ENCODE results near the gene SENP3.

The SENP3 gene

DNA sequence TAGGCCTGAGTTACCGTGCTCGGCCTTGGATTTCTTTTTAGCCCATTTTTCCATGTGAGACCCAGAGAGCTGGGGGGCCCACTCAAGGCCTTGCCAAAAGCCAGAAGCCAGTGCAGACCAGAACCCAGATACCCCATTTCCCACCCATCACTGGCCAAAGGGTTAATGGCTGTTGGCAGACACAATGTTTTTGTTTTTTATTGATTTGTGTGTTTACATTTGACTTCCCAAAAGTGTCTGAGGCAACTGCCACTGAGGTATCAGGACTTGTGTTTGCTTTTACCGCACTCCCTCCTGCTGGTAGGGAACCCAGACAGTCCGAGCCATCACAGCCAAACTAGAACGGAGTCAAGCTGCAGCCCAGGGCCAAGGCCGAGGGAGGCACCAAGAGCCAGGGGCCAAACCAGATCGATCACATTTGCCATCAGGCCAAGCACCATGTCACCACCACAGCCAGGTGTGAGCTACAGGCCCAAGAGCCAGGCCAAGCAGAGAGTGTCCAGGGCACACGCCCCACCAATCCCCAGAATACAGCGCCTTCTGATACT, 20.6 kb upstream of the SENP3 start:
- peaks cover 11% of the 10 kb centered on the region for H3K9me3 ChIP-seq (ENCODE audit: control insufficient read depth, insufficient read depth, low read depth, low read length)

DNA sequence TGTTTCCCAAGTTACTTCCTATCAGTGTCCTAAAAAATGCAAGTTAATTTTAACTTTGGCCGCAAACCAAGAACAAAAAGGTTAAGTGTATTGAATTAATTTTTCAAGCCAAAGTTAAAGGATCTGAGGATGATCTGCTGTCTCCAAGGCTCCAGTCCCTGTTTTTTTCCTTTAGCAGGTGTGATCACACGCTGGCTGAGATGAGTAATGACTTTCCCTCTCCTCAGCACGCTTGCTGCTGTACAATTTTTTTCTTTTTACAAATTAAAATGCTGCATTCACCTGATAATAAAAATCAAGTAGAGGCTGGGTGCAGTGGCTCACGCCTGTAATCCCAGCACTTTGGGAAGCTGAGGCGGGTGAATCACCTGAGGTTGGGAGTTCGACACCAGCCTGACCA, 16.8 kb upstream of the SENP3 start:
- H3K4me1 ChIP-seq (ENCODE audit: control insufficient read depth, insufficient read depth, low read length), result peaks cover 6% of the 10 kb centered on the region; the same call in 1 of the 2 replicates
- H3K27me3 ChIP-seq (ENCODE audit: control insufficient read depth, insufficient read depth, low read length), result peaks cover 13% of the 10 kb centered on the region; the same call in 1 of the 2 replicates
- no peak overlapping the region for H3K27ac ChIP-seq (ENCODE audit: low read depth, low read length)
- no peaks in the 10 kb centered on the region for H3K36me3 ChIP-seq (ENCODE audit: control insufficient read depth, insufficient read depth, low read length)
- H3K4me3 ChIP-seq (ENCODE audit: low read depth, low read length), result no peak overlapping the region
- no peaks in the 10 kb centered on the region for H3K9me3 ChIP-seq (ENCODE audit: control insufficient read depth, insufficient read depth, low read depth, low read length)
- H3K9ac ChIP-seq (ENCODE audit: low read length), result no peak overlapping the region

More for the DNA sequence above, 20.6 kb upstream of the SENP3 start:
- H3K27ac ChIP-seq (ENCODE audit: low read depth, low read length), result no peak overlapping the region
- H3K9ac ChIP-seq (ENCODE audit: low read length), result no peak overlapping the region
- no peaks in the 10 kb centered on the region for H3K36me3 ChIP-seq (ENCODE audit: control insufficient read depth, insufficient read depth, low read length)
- H3K4me1 ChIP-seq (ENCODE audit: control insufficient read depth, insufficient read depth, low read length), result no peaks in the 10 kb centered on the region
- no peak overlapping the region for H3K4me3 ChIP-seq (ENCODE audit: low read depth, low read length)
- peaks cover 13% of the 10 kb centered on the region; the same call in 1 of the 2 replicates for H3K27me3 ChIP-seq (ENCODE audit: control insufficient read depth, insufficient read depth, low read length)

DNA sequence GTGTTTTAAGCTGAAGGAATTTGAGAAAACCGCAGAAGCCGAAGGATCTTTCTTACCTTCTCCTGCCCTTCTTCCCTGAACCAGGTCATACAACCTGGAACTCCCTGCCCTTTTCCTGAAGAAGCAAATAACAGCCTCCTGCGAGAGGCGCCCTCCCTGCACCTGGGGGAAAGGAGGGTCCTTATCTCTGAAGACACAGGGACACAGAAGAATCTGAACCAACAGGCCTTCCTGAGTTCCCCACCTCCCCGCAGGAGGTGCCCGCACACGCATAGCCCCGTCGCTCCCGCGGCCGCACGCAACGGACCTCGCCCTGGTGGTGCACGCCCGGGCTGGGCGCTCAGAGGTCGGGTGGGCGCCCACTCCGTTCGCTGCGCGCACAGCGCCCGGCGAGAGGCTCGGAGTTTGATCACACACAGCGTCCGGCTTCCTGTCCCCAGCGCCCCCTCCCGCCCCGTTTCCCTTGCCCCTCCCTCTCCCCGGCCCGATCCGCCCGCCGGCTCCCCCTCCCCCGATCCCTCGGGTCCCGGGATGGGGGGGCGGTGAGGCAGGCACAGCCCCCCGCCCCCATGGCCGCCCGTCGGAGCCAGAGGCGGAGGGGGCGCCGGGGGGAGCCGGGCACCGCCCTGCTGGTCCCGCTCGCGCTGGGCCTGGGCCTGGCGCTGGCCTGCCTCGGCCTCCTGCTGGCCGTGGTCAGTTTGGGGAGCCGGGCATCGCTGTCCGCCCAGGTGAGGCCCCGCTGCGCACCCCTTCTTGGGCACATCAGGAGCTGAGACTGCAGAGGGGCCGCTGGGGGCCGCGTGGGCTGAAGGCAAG, 12.9 kb upstream of the SENP3 start, which contains the start of gene TNFSF12:
Gene TNFSF12 (plus strand): TSS at position 474 of the 816 bp plus-strand sequence. CDS start 96 bp downstream, at position 570.
- Histone ChIP-seq H3K27me3 (ENCODE audit: control insufficient read depth, insufficient read depth, low read length) (no peaks in the 10 kb centered on the region), H3K27ac (ENCODE audit: low read depth, low read length) (no peak within 1 kb of the TSS), H3K9ac (ENCODE audit: low read length) (peak within 1 kb of the TSS; percentile 44), H3K4me1 (ENCODE audit: control insufficient read depth, insufficient read depth, low read length) (peaks cover 6% of the 10 kb centered on the region; the same call in 1 of the 2 replicates), H3K4me3 (ENCODE audit: low read depth, low read length) (peak within 1 kb of the TSS; percentile 85), H3K9me3 (ENCODE audit: control insufficient read depth, insufficient read depth, low read depth, low read length) (no peaks in the 10 kb centered on the region), H3K36me3 (ENCODE audit: control insufficient read depth, insufficient read depth, low read length) (no peaks in the 10 kb centered on the region)

GRCh38 chr17:7549401-7550055, 12.2 kb upstream of the SENP3 start:
- Histone ChIP-seq H3K27ac (ENCODE audit: low read depth, low read length) (no peak overlapping the region), H3K4me3 (ENCODE audit: low read depth, low read length) (peak overlapping the region; percentile 85), H3K9me3 (ENCODE audit: control insufficient read depth, insufficient read depth, low read depth, low read length) (no peaks in the 10 kb centered on the region), H3K27me3 (ENCODE audit: control insufficient read depth, insufficient read depth, low read length) (no peaks in the 10 kb centered on the region), H3K36me3 (ENCODE audit: control insufficient read depth, insufficient read depth, low read length) (no peaks in the 10 kb centered on the region), H3K9ac (ENCODE audit: low read length) (no peak overlapping the region), H3K4me1 (ENCODE audit: control insufficient read depth, insufficient read depth, low read length) (peaks cover 6% of the 10 kb centered on the region; the same call in 1 of the 2 replicates)

- H3K36me3 ChIP-seq (ENCODE audit: control insufficient read depth, insufficient read depth, low read length), result no peaks in the 10 kb centered on the region
- H3K4me1 ChIP-seq (ENCODE audit: control insufficient read depth, insufficient read depth, low read length), result peaks cover 6% of the 10 kb centered on the region; the same call in 1 of the 2 replicates
- H3K9me3 ChIP-seq (ENCODE audit: control insufficient read depth, insufficient read depth, low read depth, low read length), result no peaks in the 10 kb centered on the region
- no peak overlapping the region for H3K9ac ChIP-seq (ENCODE audit: low read length)
- H3K4me3 ChIP-seq (ENCODE audit: low read depth, low read length), result no peak overlapping the region
- no peak overlapping the region for H3K27ac ChIP-seq (ENCODE audit: low read depth, low read length)
- no peaks in the 10 kb centered on the region for H3K27me3 ChIP-seq (ENCODE audit: control insufficient read depth, insufficient read depth, low read length)
Observed at GRCh38 chr17:7550344-7550743, 11.4 kb upstream of the SENP3 start.

DNA sequence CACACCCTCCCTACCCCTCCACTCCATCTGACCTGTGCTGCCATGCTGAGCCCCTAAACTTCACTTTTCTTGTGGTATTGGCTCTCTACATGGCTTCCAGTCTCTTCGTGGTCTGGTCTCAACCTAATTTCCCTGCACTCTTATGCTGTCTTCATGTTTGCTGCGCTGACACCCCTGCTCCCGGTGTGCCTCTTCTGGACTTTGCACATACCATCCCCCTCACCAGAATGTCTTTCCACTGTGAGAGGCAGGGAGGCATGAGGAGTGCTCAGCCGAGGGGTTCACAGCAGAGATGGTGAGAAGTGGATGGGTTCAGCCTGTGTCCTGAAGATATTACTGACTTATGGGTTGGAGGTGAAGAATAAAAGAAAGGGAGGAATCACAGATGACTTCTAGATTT, 10.3 kb upstream of the SENP3 start:
- no peaks in the 10 kb centered on the region for H3K36me3 ChIP-seq (ENCODE audit: control insufficient read depth, insufficient read depth, low read length)
- peaks cover 6% of the 10 kb centered on the region; the same call in 1 of the 2 replicates for H3K4me1 ChIP-seq (ENCODE audit: control insufficient read depth, insufficient read depth, low read length)
- no peaks in the 10 kb centered on the region for H3K27me3 ChIP-seq (ENCODE audit: control insufficient read depth, insufficient read depth, low read length)
- H3K4me3 ChIP-seq (ENCODE audit: low read depth, low read length), result no peak overlapping the region
- no peaks in the 10 kb centered on the region for H3K9me3 ChIP-seq (ENCODE audit: control insufficient read depth, insufficient read depth, low read depth, low read length)
- H3K9ac ChIP-seq (ENCODE audit: low read length), result no peak overlapping the region
- H3K27ac ChIP-seq (ENCODE audit: low read depth, low read length), result no peak overlapping the region

DNA sequence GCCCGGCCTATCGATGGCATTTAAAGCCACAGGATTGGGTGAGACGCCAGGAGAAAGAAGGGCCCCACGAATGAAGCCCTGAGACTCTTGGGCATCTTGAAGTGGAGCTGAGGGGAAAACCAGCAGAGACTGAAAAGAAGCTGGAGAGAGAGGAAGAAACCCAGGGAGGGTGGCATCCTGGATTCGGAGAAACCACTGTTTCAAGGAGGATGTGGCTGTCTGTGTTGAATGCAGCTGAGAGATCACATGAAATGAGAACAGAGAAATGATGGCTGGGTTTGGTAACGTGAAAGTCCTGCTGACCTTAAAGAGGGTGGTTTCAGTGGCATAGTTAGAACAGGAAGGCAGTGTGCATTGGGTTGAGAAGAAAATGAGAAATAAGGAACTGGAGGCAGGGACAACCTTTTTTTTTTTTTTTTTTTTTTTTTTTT, 9.1 kb upstream of the SENP3 start:
- Histone ChIP-seq H3K9ac (ENCODE audit: low read length) (no peak overlapping the region), H3K27ac (ENCODE audit: low read depth, low read length) (no peak overlapping the region), H3K27me3 (ENCODE audit: control insufficient read depth, insufficient read depth, low read length) (no peaks in the 10 kb centered on the region)

GRCh38 chr17:7553356-7553755, 8.4 kb upstream of the SENP3 start:
- Histone ChIP-seq H3K36me3 (ENCODE audit: control insufficient read depth, insufficient read depth, low read length) (no peaks in the 10 kb centered on the region), H3K9me3 (ENCODE audit: control insufficient read depth, insufficient read depth, low read depth, low read length) (no peaks in the 10 kb centered on the region), H3K27ac (ENCODE audit: low read depth, low read length) (no peak overlapping the region), H3K4me3 (ENCODE audit: low read depth, low read length) (no peak overlapping the region), H3K27me3 (ENCODE audit: control insufficient read depth, insufficient read depth, low read length) (no peaks in the 10 kb centered on the region), H3K9ac (ENCODE audit: low read length) (no peak overlapping the region), H3K4me1 (ENCODE audit: control insufficient read depth, insufficient read depth, low read length) (peaks cover 19% of the 10 kb centered on the region)

More for the DNA sequence above, 9.1 kb upstream of the SENP3 start:
- Histone ChIP-seq H3K4me3 (ENCODE audit: low read depth, low read length) (no peak overlapping the region), H3K9me3 (ENCODE audit: control insufficient read depth, insufficient read depth, low read depth, low read length) (no peaks in the 10 kb centered on the region), H3K4me1 (ENCODE audit: control insufficient read depth, insufficient read depth, low read length) (peaks cover 14% of the 10 kb centered on the region), H3K36me3 (ENCODE audit: control insufficient read depth, insufficient read depth, low read length) (no peaks in the 10 kb centered on the region)

- Histone ChIP-seq H3K9me3 (ENCODE audit: control insufficient read depth, insufficient read depth, low read depth, low read length) (no peaks in the 10 kb centered on the region), H3K36me3 (ENCODE audit: control insufficient read depth, insufficient read depth, low read length) (no peaks in the 10 kb centered on the region), H3K27ac (ENCODE audit: low read depth, low read length) (no peak overlapping the region), H3K27me3 (ENCODE audit: control insufficient read depth, insufficient read depth, low read length) (no peaks in the 10 kb centered on the region), H3K4me1 (ENCODE audit: control insufficient read depth, insufficient read depth, low read length) (peaks cover 35% of the 10 kb centered on the region), H3K9ac (ENCODE audit: low read length) (no peak overlapping the region), H3K4me3 (ENCODE audit: low read depth, low read length) (no peak overlapping the region)
Observed at GRCh38 chr17:7555320-7555948, 6.3 kb upstream of the SENP3 start.

DNA sequence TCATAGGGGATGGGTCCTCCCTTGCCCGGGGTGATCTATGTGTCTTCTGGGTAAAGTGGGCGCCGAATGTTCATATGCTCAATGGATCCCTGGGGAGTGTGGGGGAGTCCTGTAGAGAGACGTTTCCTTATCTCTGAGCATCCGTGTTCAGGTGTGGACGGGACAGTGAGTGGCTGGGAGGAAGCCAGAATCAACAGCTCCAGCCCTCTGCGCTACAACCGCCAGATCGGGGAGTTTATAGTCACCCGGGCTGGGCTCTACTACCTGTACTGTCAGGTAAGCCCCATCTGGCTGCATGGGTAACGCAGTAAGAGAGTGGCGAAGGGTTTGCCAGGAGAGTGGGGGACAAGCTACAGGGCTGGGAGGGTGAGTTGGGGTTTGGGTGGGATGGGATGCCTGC, 5.1 kb upstream of the SENP3 start:
- H3K36me3 ChIP-seq (ENCODE audit: control insufficient read depth, insufficient read depth, low read length), result no peaks in the 10 kb centered on the region
- no peaks in the 10 kb centered on the region for H3K9me3 ChIP-seq (ENCODE audit: control insufficient read depth, insufficient read depth, low read depth, low read length)
- H3K27ac ChIP-seq (ENCODE audit: low read depth, low read length), result no peak overlapping the region
- no peaks in the 10 kb centered on the region for H3K27me3 ChIP-seq (ENCODE audit: control insufficient read depth, insufficient read depth, low read length)
- peaks cover 39% of the 10 kb centered on the region for H3K4me1 ChIP-seq (ENCODE audit: control insufficient read depth, insufficient read depth, low read length)
- H3K4me3 ChIP-seq (ENCODE audit: low read depth, low read length), result no peak overlapping the region
- no peak overlapping the region for H3K9ac ChIP-seq (ENCODE audit: low read length)

All from HUES6 (cell line).